HepG2 (cell line): ENCODE measurements around the gene AURKA.

Experiments used
- TEAD2 ChIP-seq: sonication (generic); formaldehyde crosslinking; IDR thresholded peaks from 2 replicates; pipeline ENCODE4 v1.9.0; 2021; ENCODE audit warnings: missing genetic modification reagents
- ZNF136 ChIP-seq: sonication (generic); formaldehyde crosslinking; IDR thresholded peaks from 2 replicates; pipeline ENCODE4 v1.8.1; 2022; ENCODE audit warnings: low read depth, mild to moderate bottlenecking, moderate library complexity, missing genetic modification reagents
- ZSCAN5A ChIP-seq: sonication (generic); formaldehyde crosslinking; IDR thresholded peaks from 2 replicates; pipeline ENCODE4 v1.8.0; 2022; ENCODE audit warnings: mild to moderate bottlenecking, missing genetic modification reagents, borderline replicate concordance

GRCh38 chr20:56426926-56427325 lies 34.9 kb upstream of the AURKA start:
- no peak for TF ChIP-seq ZNF136 (CRISPR knock-in tag)
- TF ChIP-seq ZSCAN5A (CRISPR knock-in tag), result no peak
- no peak for TF ChIP-seq TEAD2 (CRISPR knock-in tag)
